ENCODE data around the gene VPREB3. TPM values are rescaled to one million over a fixed set of nuclear protein-coding genes. Genes with fewer than 3 reads are reported as not detected.

VPREB3 gene
- total and polyA plus RNA-seq, 4 donors = 0.69 to 3.2 (median 1.8) TPM; not detected in 1

GRCh38 chr22:23777776-23778576, 23.8 kb upstream of the VPREB3 start:
- TF ChIP-seq TAF1 (conservative IDR thresholded peaks at IDR 0.05) (no peak), RAD21 (IDR thresholded peaks at IDR 0.05) (no peak), NR2F2 (IDR thresholded peaks at IDR 0.05) (no peak), CTCF (IDR thresholded peaks at IDR 0.05; ENCODE audit: low read depth, low read length, missing input control) (no peak), ZBTB33 (IDR thresholded peaks at IDR 0.05) (no peak), FOXA1 (IDR thresholded peaks at IDR 0.05) (no peak), GABPA (IDR thresholded peaks at IDR 0.05 in 1 of 2, conservative IDR thresholded peaks at IDR 0.05 in 1 of 2) (no peak), SP1 (IDR thresholded peaks at IDR 0.05) (no peak), MAX (IDR thresholded peaks at IDR 0.05) (no peak), HNF4G (IDR thresholded peaks at IDR 0.05) (no peak), YY1 (IDR thresholded peaks at IDR 0.05) (no peak), FOXA2 (IDR thresholded peaks at IDR 0.05) (no peak), HNF4A (conservative IDR thresholded peaks at IDR 0.05) (no peak), JUND (IDR thresholded peaks at IDR 0.05) (no peak), RXRA (IDR thresholded peaks at IDR 0.05) (no peak)
- no peak overlapping the region for H3K9ac ChIP-seq (ENCODE audit: low read depth in 1 of 2, low read length in 2 of 2)
- WGBS = 92% methylated on average over 11 of the region's 11 CpGs
- H3K27ac ChIP-seq (ENCODE audit: low read depth in 1 of 2, low read length in 2 of 2) = no peak overlapping the region
- H3K36me3 ChIP-seq (ENCODE audit: control insufficient read depth in 4 of 4, insufficient read depth in 3 of 4, low read depth in 1 of 4, low read length in 3 of 4) = no peaks in the 10 kb centered on the region
- H3K4me1 ChIP-seq (ENCODE audit: control insufficient read depth in 4 of 4, insufficient read depth in 4 of 4, low read length in 3 of 4) = peaks cover 0 to 16% (median 8%) of the 10 kb centered on the region in 4 donors
- DNase-seq (ENCODE audit: low spot score) = no peak
- no peaks in the 10 kb centered on the region for H3K27me3 ChIP-seq (ENCODE audit: control insufficient read depth in 4 of 4, insufficient read depth in 4 of 4, low read length in 3 of 4)
- H3K9me3 ChIP-seq (ENCODE audit: control insufficient read depth in 4 of 4, low read length in 3 of 4) = no peaks in the 10 kb centered on the region
- H3K4me3 ChIP-seq (ENCODE audit: low read depth in 1 of 3, low read length in 3 of 3) = no peak overlapping the region

GRCh38 chr22:23775779-23776375, 21.7 kb upstream of the VPREB3 start:
- no peak for DNase-seq (ENCODE audit: low spot score)
- H3K27ac ChIP-seq (ENCODE audit: low read depth in 1 of 2, low read length in 2 of 2) = no peak overlapping the region
- H3K36me3 ChIP-seq (ENCODE audit: control insufficient read depth in 4 of 4, insufficient read depth in 3 of 4, low read depth in 1 of 4, low read length in 3 of 4) = no peaks in the 10 kb centered on the region
- peaks cover 0 to 23% (median 13%) of the 10 kb centered on the region in 4 donors for H3K4me1 ChIP-seq (ENCODE audit: control insufficient read depth in 4 of 4, insufficient read depth in 4 of 4, low read length in 3 of 4)
- WGBS = 84% methylated on average over 3 of the region's 3 CpGs
- no peak for TF ChIP-seq FOXA1 (IDR thresholded peaks at IDR 0.05)
- TF ChIP-seq YY1 (IDR thresholded peaks at IDR 0.05) = no peak
- no peak for TF ChIP-seq JUND (IDR thresholded peaks at IDR 0.05)
- no peak for TF ChIP-seq ZBTB33 (IDR thresholded peaks at IDR 0.05)
- no peak for TF ChIP-seq SP1 (IDR thresholded peaks at IDR 0.05)
- no peak for TF ChIP-seq TAF1 (conservative IDR thresholded peaks at IDR 0.05)
- TF ChIP-seq CTCF (IDR thresholded peaks at IDR 0.05; ENCODE audit: low read depth, low read length, missing input control) = no peak
- no peaks in the 10 kb centered on the region for H3K9me3 ChIP-seq (ENCODE audit: control insufficient read depth in 4 of 4, low read length in 3 of 4)
- H3K4me3 ChIP-seq (ENCODE audit: low read depth in 1 of 3, low read length in 3 of 3) = no peak overlapping the region
- no peak overlapping the region for H3K9ac ChIP-seq (ENCODE audit: low read depth in 1 of 2, low read length in 2 of 2)
- H3K27me3 ChIP-seq (ENCODE audit: control insufficient read depth in 4 of 4, insufficient read depth in 4 of 4, low read length in 3 of 4) = no peaks in the 10 kb centered on the region
